Calu3 (cell line): Measurements from ENCODE around the gene NPTXR. TPM values are rescaled to one million over a fixed set of nuclear protein-coding genes. Genes with fewer than 3 reads are reported as not detected.

Source experiments
- BruUV-seq: library from RNA; stranded (reverse); fragments of 400-500 nt; replicated peaks from 2 replicates; lab custom pipeline; 2021; lab: Mats Ljungman, UMichigan
- CTCF ChIA-PET: fragments of 300-600 bp; sonication (Branson Sonifier 250); formaldehyde crosslinking; loops from one replicate; lab custom pipeline; 2022; ENCODE audit warnings: antibody characterized with exemption; lab: Charles Lee
- DNase-seq: peaks from one replicate; pipeline ENCODE4 v3.0.0; 2022
- H3K27ac Mint-ChIP-seq: one replicate; pipeline ENCODE4 v1.8.0; 2022; ENCODE audit warnings: mixed read lengths; ENCODE audit not compliant: unreplicated experiment
- H3K27me3 Mint-ChIP-seq: one replicate; pipeline ENCODE4 v1.8.0; 2022; ENCODE audit warnings: mixed read lengths; ENCODE audit not compliant: unreplicated experiment
- H3K36me3 Mint-ChIP-seq: one replicate; pipeline ENCODE4 v1.8.0; 2022; ENCODE audit warnings: mild to moderate bottlenecking, moderate library complexity, mixed read lengths; ENCODE audit not compliant: insufficient read depth, unreplicated experiment
- H3K4me1 Mint-ChIP-seq: one replicate; pipeline ENCODE4 v1.8.0; 2022; ENCODE audit warnings: mild to moderate bottlenecking, low read depth, mixed read lengths; ENCODE audit not compliant: unreplicated experiment
- H3K4me3 Mint-ChIP-seq: one replicate; pipeline ENCODE4 v1.8.0; 2022; ENCODE audit warnings: mild to moderate bottlenecking, low read depth, moderate library complexity, mixed read lengths; ENCODE audit not compliant: unreplicated experiment
- H3K9me3 Mint-ChIP-seq: one replicate; pipeline ENCODE4 v1.8.0; 2022; ENCODE audit warnings: low read depth, mixed read lengths; ENCODE audit not compliant: unreplicated experiment
- intact Hi-C: fragments of 100-400 bp; cut with micrococcal nuclease; formaldehyde crosslinking; loops from one replicate; pipeline ENCODE4 v1.10.0; 2022; ENCODE audit not compliant: unreplicated experiment
- total RNA-seq: library from RNA; stranded (reverse); gene quantifications from 2 replicates; pipeline ENCODE4 v1.2.3, GENCODE V29; 2022
- TF ChIP-seq, protein P1 (sequence below): fragments of 200-600 bp; IDR thresholded peaks from one replicate; pipeline ENCODE4 v1.8.0; 2022; ENCODE audit warnings: antibody characterized with exemption; ENCODE audit not compliant: unreplicated experiment

The NPTXR gene
- total RNA-seq, 1 experiment from 2014 or later: 6.1 TPM

DNA sequence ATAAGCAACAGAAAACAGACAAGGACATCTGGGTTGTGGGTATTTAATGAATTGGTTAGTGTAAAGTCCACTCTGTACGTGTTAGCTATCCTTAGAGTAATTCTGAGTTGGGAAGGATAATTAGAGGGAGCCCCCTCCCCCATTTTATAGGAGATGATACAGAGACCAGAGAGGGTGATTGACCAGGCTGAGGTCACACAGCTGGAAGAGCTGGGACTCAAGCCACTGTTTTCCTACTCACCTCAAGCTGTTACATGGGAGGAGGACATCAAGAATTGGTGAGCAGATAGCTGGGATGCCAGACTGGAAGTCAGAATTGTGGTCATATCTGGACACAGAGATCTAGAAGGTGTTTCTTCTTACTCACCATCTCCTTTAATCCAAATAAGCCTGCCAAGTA lies 8.7 kb upstream of the NPTXR start:
- Mint-ChIP-seq H3K27ac (no peak overlapping the region), H3K36me3 (no peaks in the 10 kb centered on the region), H3K4me1 (peaks cover 6% of the 10 kb centered on the region), H3K27me3 (peaks cover 49% of the 10 kb centered on the region), H3K4me3 (no peak overlapping the region), H3K9me3 (no peaks in the 10 kb centered on the region)
- BruUV-seq: no TSS peak
- no peak for DNase-seq
- TF ChIP-seq, protein P1, sequence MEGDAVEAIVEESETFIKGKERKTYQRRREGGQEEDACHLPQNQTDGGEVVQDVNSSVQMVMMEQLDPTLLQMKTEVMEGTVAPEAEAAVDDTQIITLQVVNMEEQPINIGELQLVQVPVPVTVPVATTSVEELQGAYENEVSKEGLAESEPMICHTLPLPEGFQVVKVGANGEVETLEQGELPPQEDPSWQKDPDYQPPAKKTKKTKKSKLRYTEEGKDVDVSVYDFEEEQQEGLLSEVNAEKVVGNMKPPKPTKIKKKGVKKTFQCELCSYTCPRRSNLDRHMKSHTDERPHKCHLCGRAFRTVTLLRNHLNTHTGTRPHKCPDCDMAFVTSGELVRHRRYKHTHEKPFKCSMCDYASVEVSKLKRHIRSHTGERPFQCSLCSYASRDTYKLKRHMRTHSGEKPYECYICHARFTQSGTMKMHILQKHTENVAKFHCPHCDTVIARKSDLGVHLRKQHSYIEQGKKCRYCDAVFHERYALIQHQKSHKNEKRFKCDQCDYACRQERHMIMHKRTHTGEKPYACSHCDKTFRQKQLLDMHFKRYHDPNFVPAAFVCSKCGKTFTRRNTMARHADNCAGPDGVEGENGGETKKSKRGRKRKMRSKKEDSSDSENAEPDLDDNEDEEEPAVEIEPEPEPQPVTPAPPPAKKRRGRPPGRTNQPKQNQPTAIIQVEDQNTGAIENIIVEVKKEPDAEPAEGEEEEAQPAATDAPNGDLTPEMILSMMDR: no peak
- CTCF ChIA-PET: interaction anchor here (0.6 to 1.6 kb wide), 3 partner anchors 31 to 129 kb away, joined by 3 to 5 read pairs (median 4); partner anchors contain the start of gene APOBEC3B
- intact Hi-C loops: loop anchor here (10.0 kb wide), 1 partner anchor 88 kb away; no protein-coding TSS in a partner anchor

DNA sequence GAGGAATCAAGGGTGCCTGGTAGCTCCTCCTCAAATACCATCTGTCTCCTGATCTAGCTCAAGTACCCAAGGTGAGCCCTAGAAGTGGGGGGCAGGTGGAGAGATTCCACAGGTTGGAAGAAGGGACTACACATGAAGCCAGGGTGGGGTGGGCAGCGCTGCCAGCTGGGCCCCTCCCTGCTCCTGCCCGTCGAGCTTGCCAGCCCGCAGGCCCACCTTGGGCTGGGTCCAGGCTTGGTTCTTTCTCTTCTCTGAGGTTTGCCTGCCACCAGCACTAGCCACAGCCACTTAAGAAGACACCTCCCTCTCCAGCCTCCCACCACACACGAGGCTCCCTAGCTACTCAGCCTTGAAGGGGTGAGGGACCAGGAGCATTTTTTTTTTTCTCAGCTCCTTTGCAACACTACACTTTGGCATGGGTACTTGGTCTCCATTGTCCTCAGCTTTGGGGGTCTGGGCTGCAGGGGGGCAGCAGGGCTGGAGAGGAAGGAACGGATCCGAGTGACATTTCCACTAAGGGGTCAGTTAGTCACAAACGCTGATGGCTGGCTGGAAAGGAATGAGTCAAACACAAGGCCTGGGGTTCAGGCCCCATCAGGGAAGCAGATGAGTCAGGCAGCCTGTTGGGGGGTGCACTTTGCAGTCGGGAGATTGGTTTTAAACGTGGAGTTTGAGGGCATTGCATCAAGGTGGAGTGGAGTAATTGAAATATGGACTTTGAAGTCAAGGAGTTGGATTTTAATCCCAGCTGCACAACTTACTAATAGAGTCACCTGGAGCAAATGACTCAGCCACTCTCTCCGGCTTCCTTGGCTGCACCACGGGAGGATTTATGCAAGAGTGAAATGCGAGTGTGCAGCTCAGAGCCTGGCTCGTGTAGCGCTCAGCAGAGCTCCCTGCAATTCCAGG lies 7.4 kb upstream of the NPTXR start:
- DNase-seq: no peak
- Mint-ChIP-seq H3K27ac (no peak overlapping the region), H3K9me3 (no peaks in the 10 kb centered on the region), H3K4me1 (peaks cover 6% of the 10 kb centered on the region), H3K27me3 (peaks cover 62% of the 10 kb centered on the region), H3K36me3 (no peaks in the 10 kb centered on the region), H3K4me3 (no peak overlapping the region)
- TF ChIP-seq, protein P1: no peak
- no TSS peak for BruUV-seq
- intact Hi-C loops: loop anchor here (10.0 kb wide), 1 partner anchor 86 kb away; no protein-coding TSS in a partner anchor
- CTCF ChIA-PET: interaction anchor here (1.1 to 2.0 kb wide), 3 partner anchors 73 to 131 kb away, joined by 4 to 5 read pairs (median 4); partner anchors contain the start of gene APOBEC3B

DNA sequence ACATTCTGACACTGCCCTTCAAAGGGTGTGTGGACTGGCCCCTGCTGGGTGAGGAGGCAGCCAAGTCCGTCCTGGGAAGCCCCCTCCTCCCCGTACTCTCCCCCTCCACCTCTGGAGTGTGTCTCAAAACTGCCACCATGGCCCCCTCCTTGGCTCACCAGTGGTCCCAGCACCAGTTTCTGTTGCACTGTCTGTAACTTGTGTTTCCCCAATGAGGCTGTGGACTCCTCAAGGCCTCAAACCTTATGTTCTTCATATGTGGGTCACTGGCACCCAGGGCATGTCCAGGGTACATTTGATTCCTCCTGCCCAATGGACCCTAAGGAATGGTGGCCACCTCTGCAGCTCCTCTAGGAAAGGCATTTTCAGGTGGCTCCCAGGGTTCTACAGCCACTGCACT lies 6.6 kb upstream of the NPTXR start:
- CTCF ChIA-PET: interaction anchor here (1.0 to 2.0 kb wide), 2 partner anchors 74 to 82 kb away, joined by 3 to 4 read pairs; no protein-coding TSS in a partner anchor
- BruUV-seq: no TSS peak
- intact Hi-C loops: loop anchor here (10.0 kb wide), 1 partner anchor 86 kb away; no protein-coding TSS in a partner anchor
- Mint-ChIP-seq H3K4me1 (peaks cover 6% of the 10 kb centered on the region), H3K9me3 (no peaks in the 10 kb centered on the region), H3K27ac (no peak overlapping the region), H3K27me3 (peaks cover 70% of the 10 kb centered on the region), H3K4me3 (no peak overlapping the region), H3K36me3 (no peaks in the 10 kb centered on the region)
- no peak for DNase-seq
- TF ChIP-seq, protein P1: no peak

DNA sequence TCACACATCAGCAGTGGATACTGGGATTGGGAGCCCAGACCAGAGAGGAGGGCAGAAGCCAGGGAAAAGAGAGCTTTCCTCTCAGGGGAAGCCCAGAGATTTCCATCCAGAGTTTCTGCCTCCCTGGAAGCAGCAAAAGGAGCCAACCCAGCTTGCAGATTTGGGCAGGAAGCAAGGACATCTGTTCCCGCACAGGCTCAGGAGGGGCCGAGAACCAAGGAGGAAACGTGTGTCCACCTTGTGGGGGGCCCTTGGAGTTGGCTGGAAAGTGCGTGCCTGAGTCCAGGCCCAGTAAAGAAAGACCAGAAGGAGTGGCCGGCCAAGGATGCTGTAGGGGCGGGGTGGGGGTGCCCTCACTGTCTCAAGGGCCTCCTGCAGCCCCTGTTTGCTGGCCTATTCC lies 6.0 kb upstream of the NPTXR start:
- Mint-ChIP-seq H3K27me3 (peaks cover 76% of the 10 kb centered on the region), H3K4me3 (no peak overlapping the region), H3K4me1 (peaks cover 6% of the 10 kb centered on the region), H3K36me3 (no peaks in the 10 kb centered on the region), H3K9me3 (no peaks in the 10 kb centered on the region), H3K27ac (no peak overlapping the region)
- CTCF ChIA-PET: interaction anchor here (1.0 to 2.0 kb wide), 2 partner anchors 75 to 81 kb away, joined by 3 to 4 read pairs; no protein-coding TSS in a partner anchor
- intact Hi-C loops: loop anchor here (10.0 kb wide), 1 partner anchor 85 kb away; no protein-coding TSS in a partner anchor
- TF ChIP-seq, protein P1: no peak
- no TSS peak for BruUV-seq
- DNase-seq: no peak
